PC-9 (cell line): ENCODE data around the gene LMNTD2. TPM values are rescaled to one million over a fixed set of nuclear protein-coding genes. Genes with fewer than 3 reads are reported as not detected.

Experiments
- BruUV-seq: library from RNA; stranded (reverse); fragments of 400-500 nt; replicated peaks from 2 replicates; lab custom pipeline; 2021; lab: Mats Ljungman, UMichigan
- CTCF ChIA-PET: fragments of 300-600 bp; sonication (Branson Sonifier 250); formaldehyde crosslinking; loops from one replicate; lab custom pipeline; 2022; ENCODE audit warnings: antibody characterized with exemption; lab: Charles Lee
- POLR2A ChIA-PET: fragments of 300-600 bp; sonication (Branson Sonifier 250); formaldehyde crosslinking; loops from one replicate; lab custom pipeline; 2022; ENCODE audit warnings: antibody characterized with exemption; ENCODE audit not compliant: unreplicated experiment; lab: Charles Lee
- DNase-seq, 2 experiments: peaks; one replicate each; pipeline versions ENCODE4 v3.0.0 to v3.0.0-alpha.2; 2015 to 2022; ENCODE audit warnings: mixed read lengths in 1 of 2
- H2AFZ ChIP-seq: fragments of 200-600 bp; sonication (generic); 2 replicates; pipeline ENCODE4 v1.8.1; 2017; ENCODE audit warnings: antibody characterized with exemption
- H3F3A ChIP-seq: fragments of 200-600 bp; sonication (generic); 2 replicates; pipeline ENCODE4 v1.8.1; 2017; ENCODE audit warnings: antibody characterized with exemption, mild to moderate bottlenecking, low read depth; ENCODE audit not compliant: insufficient read depth
- H3K27ac ChIP-seq: fragments of 200-600 bp; sonication (generic); 2 replicates; pipeline ENCODE4 v1.6.1; 2016; ENCODE audit warnings: mixed run types
- H3K27me3 ChIP-seq: fragments of 200-600 bp; sonication (generic); 2 replicates; pipeline ENCODE4 v1.6.1; 2016; ENCODE audit warnings: low read depth, mixed run types; ENCODE audit not compliant: insufficient read depth
- H3K36me3 ChIP-seq: fragments of 200-600 bp; sonication (generic); 2 replicates; pipeline ENCODE4 v1.6.1; 2016; ENCODE audit warnings: low read depth, mixed run types
- H3K4me1 ChIP-seq: fragments of 200-600 bp; sonication (generic); replicated peaks from 2 replicates; pipeline ENCODE4 v1.6.1; 2016; ENCODE audit warnings: mixed run types; ENCODE audit not compliant: insufficient read depth
- H3K4me2 ChIP-seq: fragments of 200-600 bp; sonication (generic); 2 replicates; pipeline ENCODE4 v1.6.1; 2017; ENCODE audit warnings: mixed run types
- H3K4me3 ChIP-seq: fragments of 200-600 bp; sonication (generic); 2 replicates; pipeline ENCODE4 v1.6.1; 2016; ENCODE audit warnings: mixed run types
- H3K79me2 ChIP-seq: fragments of 200-600 bp; sonication (generic); 2 replicates; pipeline ENCODE4 v1.6.1; 2017; ENCODE audit warnings: low read depth, mixed run types
- H3K9me2 ChIP-seq: fragments of 200-600 bp; sonication (generic); 2 replicates; pipeline ENCODE4 v1.8.1; 2017; ENCODE audit warnings: mild to moderate bottlenecking; ENCODE audit not compliant: insufficient read depth
- H3K9me3 ChIP-seq: fragments of 200-600 bp; sonication (generic); 2 replicates; pipeline ENCODE4 v1.8.1; 2016; ENCODE audit warnings: low read depth; ENCODE audit not compliant: insufficient read depth
- H4K20me1 ChIP-seq: fragments of 200-600 bp; sonication (generic); 2 replicates; pipeline ENCODE4 v1.8.1; 2017; ENCODE audit not compliant: insufficient read depth
- EZH2 ChIP-seq: fragments of 200-600 bp; sonication (generic); IDR thresholded peaks from 2 replicates; pipeline ENCODE4 v1.8.0; 2017; ENCODE audit warnings: antibody characterized with exemption, low read depth
- intact Hi-C: fragments of 100-400 bp; cut with micrococcal nuclease; formaldehyde crosslinking; loops from one replicate; pipeline ENCODE4 v1.10.0; 2022; ENCODE audit not compliant: unreplicated experiment
- total RNA-seq: library from RNA; stranded (reverse); gene quantifications from 2 replicates; pipeline ENCODE4 v1.2.3, GENCODE V29; 2021
- TF ChIP-seq, protein P1 (sequence below): fragments of 200-600 bp; sonication (generic); conservative IDR thresholded peaks from 2 replicates; pipeline ENCODE4 v1.6.1; 2017; ENCODE audit warnings: mixed run types, antibody characterized with exemption, mild to moderate bottlenecking, moderate library complexity

The LMNTD2 gene
- total RNA-seq, 1 experiment from 2014 or later: 16.3 TPM

DNA sequence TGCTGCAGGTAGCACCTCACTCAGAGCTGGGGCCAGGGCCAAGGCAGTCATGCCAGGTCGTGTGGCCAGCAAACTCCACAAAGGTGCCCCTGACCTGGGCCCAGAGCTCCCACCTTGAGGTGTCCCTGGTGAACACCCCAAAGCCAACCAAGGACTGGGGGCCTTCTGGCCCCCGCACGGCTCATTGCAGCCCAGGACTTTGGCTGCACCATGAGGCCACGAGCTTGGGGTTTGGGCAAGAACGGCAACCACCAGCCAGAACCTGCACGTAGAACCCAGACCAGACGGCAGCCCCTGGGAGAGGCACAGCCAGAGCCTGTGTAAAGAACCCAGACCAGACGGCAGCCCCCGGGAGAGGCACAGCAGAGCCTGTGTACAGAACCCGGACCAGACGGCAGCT, 15.4 kb downstream of the LMNTD2 start:
- Histone ChIP-seq H3F3A (no peaks in the 10 kb centered on the region), H3K4me2 (no peak overlapping the region), H4K20me1 (no peaks in the 10 kb centered on the region), H3K79me2 (no peaks in the 10 kb centered on the region), H3K36me3 (no peaks in the 10 kb centered on the region), H3K9me3 (no peaks in the 10 kb centered on the region), H3K27me3 (no peaks in the 10 kb centered on the region), H3K27ac (no peak overlapping the region), H3K4me1 (no peaks in the 10 kb centered on the region), H3K4me3 (no peak overlapping the region), H2AFZ (no peak overlapping the region), H3K9me2 (no peaks in the 10 kb centered on the region)
- ChIA-PET CTCF (no interaction called here), POLR2A (no interaction called here)
- BruUV-seq: no TSS peak
- intact Hi-C loops: no loop called here
- no peak for TF ChIP-seq EZH2
- TF ChIP-seq, protein P1, sequence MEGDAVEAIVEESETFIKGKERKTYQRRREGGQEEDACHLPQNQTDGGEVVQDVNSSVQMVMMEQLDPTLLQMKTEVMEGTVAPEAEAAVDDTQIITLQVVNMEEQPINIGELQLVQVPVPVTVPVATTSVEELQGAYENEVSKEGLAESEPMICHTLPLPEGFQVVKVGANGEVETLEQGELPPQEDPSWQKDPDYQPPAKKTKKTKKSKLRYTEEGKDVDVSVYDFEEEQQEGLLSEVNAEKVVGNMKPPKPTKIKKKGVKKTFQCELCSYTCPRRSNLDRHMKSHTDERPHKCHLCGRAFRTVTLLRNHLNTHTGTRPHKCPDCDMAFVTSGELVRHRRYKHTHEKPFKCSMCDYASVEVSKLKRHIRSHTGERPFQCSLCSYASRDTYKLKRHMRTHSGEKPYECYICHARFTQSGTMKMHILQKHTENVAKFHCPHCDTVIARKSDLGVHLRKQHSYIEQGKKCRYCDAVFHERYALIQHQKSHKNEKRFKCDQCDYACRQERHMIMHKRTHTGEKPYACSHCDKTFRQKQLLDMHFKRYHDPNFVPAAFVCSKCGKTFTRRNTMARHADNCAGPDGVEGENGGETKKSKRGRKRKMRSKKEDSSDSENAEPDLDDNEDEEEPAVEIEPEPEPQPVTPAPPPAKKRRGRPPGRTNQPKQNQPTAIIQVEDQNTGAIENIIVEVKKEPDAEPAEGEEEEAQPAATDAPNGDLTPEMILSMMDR: no peak
- DNase-seq: no peak

DNA sequence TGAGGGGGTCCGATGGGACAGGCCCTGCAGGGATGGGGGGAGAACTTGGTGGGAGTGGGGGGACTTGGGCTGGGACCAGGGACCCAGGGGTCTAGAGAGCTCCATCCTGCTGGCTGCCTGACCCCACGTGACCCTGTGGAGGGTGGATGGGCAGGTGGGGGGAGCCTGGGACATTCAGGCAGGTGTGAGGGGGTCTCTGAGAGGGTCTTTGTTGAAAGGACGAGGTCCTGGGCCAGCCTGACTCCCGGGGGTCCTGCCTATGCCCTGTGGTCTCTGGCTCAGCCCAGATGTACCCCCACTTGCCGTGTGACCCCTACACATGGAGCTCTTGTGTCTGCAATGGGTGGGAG, 15.7 kb downstream of the LMNTD2 start:
- H3K9me2 ChIP-seq: no peaks in the 10 kb centered on the region
- H3K27ac ChIP-seq: no peak overlapping the region
- H4K20me1 ChIP-seq: no peaks in the 10 kb centered on the region
- no peaks in the 10 kb centered on the region for H3K9me3 ChIP-seq
- H3K36me3 ChIP-seq: no peaks in the 10 kb centered on the region
- no peaks in the 10 kb centered on the region for H3K79me2 ChIP-seq
- H2AFZ ChIP-seq: no peak overlapping the region
- no peak overlapping the region for H3K4me2 ChIP-seq
- TF ChIP-seq EZH2: no peak
- TF ChIP-seq, protein P1: no peak
- ChIA-PET POLR2A (no interaction called here), CTCF (no interaction called here)
- intact Hi-C loops: no loop called here
- no TSS peak for BruUV-seq
- no peak for DNase-seq
- H3K4me3 ChIP-seq: no peak overlapping the region
- H3F3A ChIP-seq: no peaks in the 10 kb centered on the region
- H3K4me1 ChIP-seq: no peaks in the 10 kb centered on the region
- no peaks in the 10 kb centered on the region for H3K27me3 ChIP-seq

DNA sequence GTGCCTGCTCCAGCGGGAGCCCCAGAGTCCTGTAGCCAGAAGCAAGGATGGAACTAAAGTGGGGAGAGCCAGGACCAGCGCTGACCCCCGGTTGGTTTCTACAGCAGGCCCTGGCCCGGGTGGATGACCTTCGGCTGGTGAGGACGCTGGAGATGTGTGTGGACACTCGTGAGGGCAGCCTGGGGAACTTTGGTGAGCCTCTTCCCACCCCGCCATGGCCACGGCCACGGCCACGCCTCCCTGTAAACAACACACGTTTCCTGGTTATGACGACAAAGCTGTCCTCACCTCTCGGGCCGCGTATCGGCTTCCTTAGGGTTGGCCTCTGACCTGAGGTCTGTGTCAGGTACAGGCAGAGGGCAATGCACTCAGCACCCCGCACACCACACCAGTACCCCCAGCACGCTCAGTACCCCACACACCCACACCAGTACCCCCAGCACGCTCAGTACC, 19.1 kb downstream of the LMNTD2 start:
- H3F3A ChIP-seq: peaks cover 3% of the 10 kb centered on the region
- DNase-seq: no peak
- H3K9me2 ChIP-seq: no peaks in the 10 kb centered on the region
- no peak overlapping the region for H3K4me3 ChIP-seq
- intact Hi-C loops: no loop called here
- H3K27ac ChIP-seq: no peak overlapping the region
- H2AFZ ChIP-seq: no peak overlapping the region
- no peaks in the 10 kb centered on the region for H3K79me2 ChIP-seq
- H3K36me3 ChIP-seq: no peaks in the 10 kb centered on the region
- POLR2A ChIA-PET: no interaction called here
- TF ChIP-seq, protein P1: no peak
- TF ChIP-seq EZH2: no peak
- H3K4me2 ChIP-seq: no peak overlapping the region
- no peaks in the 10 kb centered on the region for H3K9me3 ChIP-seq
- CTCF ChIA-PET: no interaction called here
- no TSS peak for BruUV-seq
- H3K4me1 ChIP-seq: no peaks in the 10 kb centered on the region
- no peaks in the 10 kb centered on the region for H4K20me1 ChIP-seq
- H3K27me3 ChIP-seq: no peaks in the 10 kb centered on the region
